ENCODE results near the gene NPC1.
A peak's percentile ranks its signal among the peaks of the same experiment; 100 is the strongest.

The NPC1 gene

GRCh38 chr18:23550898-23551297 is 35.4 kb downstream of the NPC1 start:
- no peak for DNase-seq

- DNase-seq, result no peak
Observed at GRCh38 chr18:23548719-23549118, 37.6 kb downstream of the NPC1 start.

- DNase-seq, result no peak
Observed at GRCh38 chr18:23548275-23548674, 38.0 kb downstream of the NPC1 start.

GRCh38 chr18:23547846-23548245 is 38.5 kb downstream of the NPC1 start:
- no peak for DNase-seq

DNA sequence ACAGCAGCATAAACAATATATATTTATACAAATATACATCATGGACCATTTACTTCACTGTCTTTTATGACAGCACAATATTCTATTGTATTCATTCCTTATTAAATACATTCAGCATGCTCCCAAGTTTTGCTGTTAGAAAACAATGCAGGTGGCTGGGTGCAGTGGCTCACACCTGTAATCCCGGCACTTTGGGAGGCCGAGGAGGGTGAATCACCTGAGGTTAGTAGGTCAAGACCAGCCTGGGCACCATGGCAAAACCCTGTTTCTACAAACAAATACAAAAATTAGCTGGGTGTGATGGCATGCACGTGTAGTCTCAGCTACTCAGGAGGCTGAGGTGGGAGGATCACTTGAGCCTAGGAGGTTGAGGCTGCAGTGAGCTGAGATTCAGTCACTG is 39.0 kb downstream of the NPC1 start:
- DNase-seq, result no peak

DNA sequence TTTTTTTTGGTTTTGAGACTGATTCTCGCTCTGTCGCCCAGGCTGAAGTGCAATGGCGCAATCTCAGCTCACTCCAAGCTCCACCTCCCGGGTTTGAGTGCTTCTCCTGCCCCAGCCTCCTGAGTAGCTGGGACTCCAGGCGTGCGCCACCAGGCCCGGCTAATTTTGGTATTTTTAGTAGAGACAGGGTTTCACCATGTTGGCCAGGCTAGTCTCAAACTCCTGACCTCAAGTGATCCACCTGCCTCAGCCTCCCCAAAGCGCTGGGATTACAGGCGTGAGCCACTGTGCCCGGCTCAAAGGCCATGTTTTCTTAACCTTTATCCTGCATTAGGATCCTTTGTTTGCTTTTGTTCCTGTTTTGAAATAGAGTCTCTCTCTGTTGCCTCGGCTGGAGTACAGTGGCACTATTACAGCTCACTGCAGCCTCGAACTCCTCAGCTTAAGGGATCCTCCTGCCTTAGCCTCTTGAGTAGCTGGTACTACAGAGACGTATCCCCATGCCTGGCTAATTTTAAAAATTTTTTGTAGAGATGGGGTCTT is 41.0 kb downstream of the NPC1 start:
- DNase-seq, result no peak

DNA sequence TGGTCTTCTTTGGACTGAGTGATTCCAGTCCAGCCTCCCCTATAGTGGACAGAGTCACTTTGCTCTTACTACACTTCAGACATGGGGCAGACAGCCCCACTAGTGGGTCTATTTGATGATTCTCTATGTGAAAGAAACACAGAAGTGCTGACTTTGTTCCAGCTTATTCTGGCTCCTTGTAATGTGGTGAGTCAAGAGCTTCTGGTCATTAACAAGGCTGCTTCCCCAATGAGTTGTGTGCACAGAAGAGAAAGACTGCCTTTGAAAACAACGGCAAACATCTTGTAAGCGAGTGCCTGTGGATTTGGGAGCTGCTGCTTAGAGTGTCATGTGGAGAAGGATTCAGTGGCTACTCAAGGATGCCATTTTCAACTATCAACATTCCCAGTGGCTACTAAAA is 43.8 kb downstream of the NPC1 start:
- DNase-seq, result no peak

GRCh38 chr18:23541349-23542093 is 44.8 kb downstream of the NPC1 start:
- no peak for DNase-seq

DNA sequence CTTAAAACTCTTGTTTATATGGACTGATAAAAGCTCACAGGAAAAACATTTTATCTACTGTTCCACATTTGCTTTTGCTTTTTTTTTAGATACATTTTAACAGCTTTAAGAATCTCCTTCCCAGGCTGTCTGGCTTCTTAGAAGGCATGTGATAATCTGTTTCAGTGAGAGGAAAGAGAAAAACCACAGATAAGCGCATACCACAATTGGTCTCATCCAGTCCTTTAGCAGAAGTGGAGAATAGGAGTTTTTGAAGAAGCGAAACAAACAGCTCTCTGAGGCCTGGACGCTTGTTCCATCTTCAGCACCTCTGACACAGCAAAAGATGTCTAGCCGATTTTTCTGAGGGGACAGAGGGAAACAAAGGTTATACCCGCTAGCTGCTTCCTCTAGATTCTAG is 45.4 kb downstream of the NPC1 start:
- peak in 2 of 51 donors; percentile 8 to 12 for DNase-seq

DNA sequence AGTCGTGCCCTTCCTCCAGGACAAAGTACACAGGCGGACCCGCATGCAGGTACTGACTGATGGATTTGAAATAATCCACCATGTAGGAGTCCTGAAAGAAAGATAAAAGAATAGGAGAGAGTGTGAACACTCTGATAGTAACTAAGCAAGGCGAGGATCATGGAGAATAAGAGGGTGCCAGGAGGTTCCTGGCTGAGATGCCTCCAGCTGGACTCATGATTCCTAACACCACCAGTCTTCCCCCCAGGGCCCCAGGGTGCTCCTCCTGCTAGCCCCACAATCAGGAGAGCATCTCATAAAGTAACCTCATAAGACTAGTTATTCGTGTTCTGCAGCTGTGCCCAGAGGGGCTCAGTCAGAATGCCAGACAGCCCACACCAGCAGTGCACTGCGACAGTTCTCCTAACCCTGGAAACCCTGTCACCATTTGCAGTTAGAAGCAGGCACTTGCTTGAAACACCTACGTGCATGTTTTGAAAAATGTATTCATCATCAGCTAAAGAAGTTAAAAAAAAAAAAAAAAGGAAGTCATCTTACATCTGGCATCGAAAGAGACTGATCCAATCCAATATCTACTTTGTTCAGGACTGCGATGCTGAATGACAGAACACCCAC is 46.3 kb downstream of the NPC1 start:
- DNase-seq, result no peak

GRCh38 chr18:23539296-23539695 is 47.0 kb downstream of the NPC1 start:
- no peak for DNase-seq

DNA sequence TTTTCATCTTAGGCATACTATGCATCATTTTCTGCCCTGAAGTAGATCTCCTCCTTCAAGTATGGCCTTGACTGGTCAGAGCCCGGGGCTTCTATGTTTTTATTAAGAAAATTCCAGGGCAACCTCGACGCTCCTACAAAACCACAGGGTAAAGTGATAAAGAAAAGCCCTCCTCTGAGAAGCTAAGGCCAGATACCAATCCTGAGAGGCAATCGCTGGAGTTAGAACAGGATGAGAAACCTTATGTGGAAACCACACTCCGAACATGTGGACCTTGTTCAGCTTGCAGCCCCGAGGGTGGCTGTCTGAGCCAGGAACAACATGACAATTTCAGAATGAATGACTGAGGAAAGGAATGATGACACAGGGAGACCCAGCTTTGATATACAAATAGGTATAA is 47.4 kb downstream of the NPC1 start:
- DNase-seq, result no peak

DNA sequence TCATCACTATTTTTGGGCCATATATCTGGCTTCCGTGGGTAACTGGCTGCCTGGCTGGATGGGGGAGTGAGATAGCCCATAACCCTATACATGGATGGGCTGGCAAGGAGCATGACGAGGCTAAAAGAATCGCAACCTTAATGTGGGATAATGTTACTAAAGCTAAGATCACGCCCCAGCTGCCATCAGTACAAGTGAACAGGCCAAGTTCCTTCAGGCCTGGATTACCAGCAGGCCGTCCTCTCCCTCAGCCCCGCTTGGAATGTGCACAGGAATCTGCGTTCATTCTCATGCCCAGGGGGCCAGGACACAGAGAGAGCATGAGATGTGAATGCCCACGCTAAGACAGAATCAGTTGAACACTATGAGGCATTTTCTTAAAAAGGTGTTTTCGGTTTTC is 48.3 kb downstream of the NPC1 start:
- DNase-seq, result no peak

GRCh38 chr18:23537274-23537673 is 49.0 kb downstream of the NPC1 start:
- no peak for DNase-seq

- DNase-seq, result no peak
Observed at GRCh38 chr18:23536204-23536603, 50.1 kb downstream of the NPC1 start.

GRCh38 chr18:23534276-23534675 is 52.0 kb downstream of the NPC1 start:
- no peak for DNase-seq

GRCh38 chr18:23532848-23533247 is 53.5 kb downstream of the NPC1 start:
- DNase-seq, result peak in 1 of 51 donors; percentile 17

DNA sequence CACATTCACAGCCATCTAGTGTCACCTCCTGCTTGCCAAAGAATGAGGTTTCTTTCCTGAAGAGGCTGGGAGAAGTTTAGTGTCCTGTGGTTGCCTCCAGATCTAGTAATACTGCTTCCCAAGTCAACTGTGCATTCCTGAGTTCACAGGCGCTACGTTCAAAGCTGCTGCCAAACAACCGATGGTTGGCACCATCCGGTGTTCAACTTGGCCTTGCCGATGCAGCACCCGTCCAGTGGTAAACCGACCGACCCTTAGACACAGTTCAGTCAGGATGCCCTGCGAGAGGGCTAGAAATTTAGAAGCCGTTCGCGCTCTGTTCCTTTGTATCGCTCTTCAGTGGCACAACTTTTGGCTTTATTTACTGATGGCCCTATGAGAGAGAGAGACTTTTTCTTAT is 54.4 kb downstream of the NPC1 start:
- DNase-seq, result no peak

- no peak for DNase-seq
Observed at GRCh38 chr18:23530195-23530594, 56.1 kb downstream of the NPC1 start.

GRCh38 chr18:23529604-23530003 is 56.7 kb downstream of the NPC1 start:
- DNase-seq, result no peak

- DNase-seq, result peak in 4 of 51 donors; percentile 4 to 27 (median 16)
Observed at GRCh38 chr18:23528580-23529472, 57.5 kb downstream of the NPC1 start.

DNA sequence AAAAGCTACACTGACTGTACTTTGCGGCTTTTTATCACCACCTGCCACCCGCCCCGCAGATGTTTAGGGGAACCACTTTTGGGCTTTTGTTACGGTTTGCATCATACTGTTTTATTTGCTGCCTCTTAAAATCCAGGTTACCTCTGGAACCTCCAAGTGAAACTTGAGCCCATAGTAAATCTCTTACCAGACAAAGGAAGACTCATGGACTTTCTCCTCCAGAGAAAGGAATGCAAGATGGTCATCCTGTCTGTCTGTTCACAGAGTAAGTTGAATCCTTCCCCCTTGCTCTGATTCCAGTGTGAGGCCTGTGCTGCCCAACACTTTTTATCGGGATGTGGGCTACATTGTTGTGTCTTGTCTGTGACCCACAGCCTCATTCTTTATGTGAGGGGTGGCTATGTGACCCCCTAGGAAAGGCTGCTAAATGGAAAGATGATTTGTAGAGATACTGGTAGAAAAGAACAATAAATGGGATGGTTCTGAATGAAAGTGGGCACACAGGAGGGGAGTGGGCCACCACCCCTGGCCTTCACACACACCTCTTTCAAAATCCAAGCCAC is 59.7 kb downstream of the NPC1 start:
- no peak for DNase-seq

All from hypothalamus (tissue), 51 donors.